NAMALWA (cell line): ENCODE results near the gene RPS21.
"Not testable (repeated sequence)": the region's sequence is repeated elsewhere in the genome, so short reads cannot be mapped to it uniquely, and the experiment has no call there.

Experiments used
- DNase-seq: peaks from one replicate; pipeline ENCODE4 v3.0.0-alpha.2; 2015; ENCODE audit warnings: low spot score

RPS21 gene

GRCh38 chr20:62365814-62366369 is 21.0 kb upstream of the RPS21 start:
- DNase-seq: no peak

DNA sequence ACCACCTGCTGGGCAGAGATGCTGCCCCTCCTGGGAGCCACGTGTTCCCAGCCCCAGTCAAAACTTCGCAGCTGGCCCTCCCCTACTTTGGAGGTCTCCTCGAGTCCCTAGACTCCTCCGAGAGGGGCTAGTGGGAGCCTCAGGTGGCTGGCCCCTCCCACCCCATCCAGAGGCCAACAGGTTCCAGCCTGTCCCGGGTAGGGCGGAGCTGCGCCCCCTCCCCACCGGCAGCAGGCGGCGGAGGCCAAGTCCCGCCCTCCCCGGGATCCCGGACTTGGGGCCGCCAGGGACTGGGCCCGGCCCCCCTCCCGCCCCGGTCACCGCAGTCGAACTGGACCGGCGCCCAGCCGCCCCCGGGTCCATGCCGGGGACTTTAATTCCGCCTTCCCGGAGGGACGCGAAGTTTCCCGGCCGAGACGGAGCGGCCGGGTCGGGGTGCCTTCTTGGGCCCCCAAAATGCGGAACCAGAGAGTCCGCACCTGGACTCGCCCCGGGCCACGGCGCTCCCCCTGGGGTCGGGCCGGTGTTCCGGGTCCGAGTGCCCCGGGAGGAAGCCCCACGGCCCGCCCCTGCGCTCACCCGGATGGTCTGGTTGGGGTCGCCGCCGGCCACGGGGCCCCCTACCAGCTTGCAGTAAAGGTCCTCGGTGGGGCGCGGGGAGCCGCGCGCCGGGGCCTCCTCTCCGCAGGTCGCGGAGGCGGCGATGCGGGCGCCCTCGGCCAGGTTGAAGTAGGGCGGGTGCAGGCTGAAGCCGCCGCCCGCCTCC is 20.4 kb upstream of the RPS21 start:
- DNase-seq: no peak

- DNase-seq: no peak
Measured at GRCh38 chr20:62367136-62367632, 19.7 kb upstream of the RPS21 start, which contains the start of gene LAMA5. Gene LAMA5, minus strand, starts transcription at chr20:62367312. Its CDS starts 67 bp downstream, at chr20:62367245.

GRCh38 chr20:62367633-62368391 is 19.1 kb upstream of the RPS21 start:
- DNase-seq: peak; percentile 63

DNA sequence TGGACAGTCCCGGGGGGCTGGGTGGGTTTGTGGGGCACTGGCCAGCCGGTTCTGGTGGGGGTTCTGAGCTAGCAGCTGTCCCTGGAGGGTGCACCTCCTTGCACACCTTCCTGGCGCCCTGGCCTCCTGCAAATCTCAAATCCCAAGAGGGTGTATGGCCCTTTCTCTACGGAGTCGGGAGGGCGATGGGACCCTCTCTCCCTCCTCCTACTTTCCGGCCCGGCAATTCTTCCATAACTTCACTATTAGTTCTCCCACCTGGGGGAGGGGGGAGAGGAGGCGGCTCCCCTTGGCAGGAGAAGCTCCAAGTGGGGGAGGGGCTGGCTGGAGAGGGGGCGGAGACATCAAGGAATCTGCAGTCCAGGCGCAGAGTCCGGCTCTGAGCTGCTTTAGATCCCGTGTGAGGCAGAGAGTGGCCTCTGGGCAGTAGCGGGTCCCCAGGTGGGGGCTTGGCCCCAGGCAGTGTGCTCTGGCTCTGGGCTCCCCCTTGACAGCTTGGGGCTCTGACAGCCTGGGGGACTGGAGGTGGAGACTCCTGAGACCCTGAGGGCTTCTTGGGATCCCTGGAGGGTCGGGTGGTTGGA is 18.4 kb upstream of the RPS21 start:
- DNase-seq: no peak

- no peak for DNase-seq
Measured at GRCh38 chr20:62368976-62369814, 17.7 kb upstream of the RPS21 start.

- DNase-seq: no peak
Measured at GRCh38 chr20:62369815-62370114, 17.1 kb upstream of the RPS21 start.

DNA sequence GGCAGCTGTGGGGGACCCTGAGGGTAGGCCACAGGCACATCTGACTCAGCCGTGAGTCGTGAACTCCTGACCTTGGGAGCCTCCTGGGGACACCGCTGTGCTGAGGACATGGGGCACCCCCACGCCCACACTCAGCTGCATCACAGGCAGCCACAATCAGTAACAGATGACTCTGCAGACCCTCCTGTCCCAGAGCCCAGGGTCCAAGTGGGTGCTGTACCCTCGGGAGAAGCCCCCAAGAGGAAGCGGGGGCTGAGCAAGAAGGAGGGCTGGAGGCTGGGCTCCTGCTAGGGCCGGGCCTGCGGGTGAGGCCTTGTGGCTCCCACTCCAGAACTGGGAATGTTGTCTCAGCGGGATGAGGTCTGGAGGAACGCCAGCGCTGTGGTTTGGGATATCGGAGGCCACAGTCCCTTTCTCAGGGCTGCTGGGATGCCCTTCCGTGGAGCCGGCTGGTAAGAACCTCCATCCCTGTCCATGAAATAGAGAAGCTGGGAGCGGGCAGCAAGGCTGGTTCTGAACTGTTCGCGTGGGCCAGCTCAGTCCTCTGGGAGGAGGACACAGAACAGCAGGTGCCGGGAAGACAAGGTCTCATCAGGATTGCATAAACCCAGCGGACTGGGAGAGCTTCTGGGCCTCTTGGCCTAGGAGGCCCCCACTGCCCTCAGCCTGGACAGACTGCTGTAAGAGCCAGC is 16.6 kb upstream of the RPS21 start:
- DNase-seq: no peak

GRCh38 chr20:62370807-62371587 is 15.9 kb upstream of the RPS21 start:
- DNase-seq: peak; percentile 12

DNA sequence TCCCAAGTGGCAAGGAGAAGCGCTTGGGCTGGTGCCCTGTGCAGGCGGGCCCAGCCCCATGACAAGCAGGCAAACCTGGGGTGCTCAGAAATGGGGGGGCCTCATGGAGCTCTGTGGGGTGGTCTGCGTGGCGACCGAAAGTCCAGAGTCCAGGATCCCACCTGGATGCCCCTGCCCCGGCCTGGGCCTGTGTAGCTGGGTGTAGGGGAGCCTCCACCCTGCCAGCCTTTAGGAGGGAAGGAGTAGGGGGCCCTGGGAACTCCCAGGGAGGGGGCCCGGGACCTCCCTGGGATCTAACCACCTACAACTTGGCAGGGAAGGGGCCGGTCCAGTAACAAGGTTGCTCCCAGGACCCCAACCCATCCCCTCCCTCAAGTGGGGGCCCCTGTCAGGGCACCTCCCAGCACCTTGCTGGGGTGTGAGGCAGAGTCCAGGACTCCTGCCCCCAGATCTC is 15.3 kb upstream of the RPS21 start:
- DNase-seq: no peak

DNA sequence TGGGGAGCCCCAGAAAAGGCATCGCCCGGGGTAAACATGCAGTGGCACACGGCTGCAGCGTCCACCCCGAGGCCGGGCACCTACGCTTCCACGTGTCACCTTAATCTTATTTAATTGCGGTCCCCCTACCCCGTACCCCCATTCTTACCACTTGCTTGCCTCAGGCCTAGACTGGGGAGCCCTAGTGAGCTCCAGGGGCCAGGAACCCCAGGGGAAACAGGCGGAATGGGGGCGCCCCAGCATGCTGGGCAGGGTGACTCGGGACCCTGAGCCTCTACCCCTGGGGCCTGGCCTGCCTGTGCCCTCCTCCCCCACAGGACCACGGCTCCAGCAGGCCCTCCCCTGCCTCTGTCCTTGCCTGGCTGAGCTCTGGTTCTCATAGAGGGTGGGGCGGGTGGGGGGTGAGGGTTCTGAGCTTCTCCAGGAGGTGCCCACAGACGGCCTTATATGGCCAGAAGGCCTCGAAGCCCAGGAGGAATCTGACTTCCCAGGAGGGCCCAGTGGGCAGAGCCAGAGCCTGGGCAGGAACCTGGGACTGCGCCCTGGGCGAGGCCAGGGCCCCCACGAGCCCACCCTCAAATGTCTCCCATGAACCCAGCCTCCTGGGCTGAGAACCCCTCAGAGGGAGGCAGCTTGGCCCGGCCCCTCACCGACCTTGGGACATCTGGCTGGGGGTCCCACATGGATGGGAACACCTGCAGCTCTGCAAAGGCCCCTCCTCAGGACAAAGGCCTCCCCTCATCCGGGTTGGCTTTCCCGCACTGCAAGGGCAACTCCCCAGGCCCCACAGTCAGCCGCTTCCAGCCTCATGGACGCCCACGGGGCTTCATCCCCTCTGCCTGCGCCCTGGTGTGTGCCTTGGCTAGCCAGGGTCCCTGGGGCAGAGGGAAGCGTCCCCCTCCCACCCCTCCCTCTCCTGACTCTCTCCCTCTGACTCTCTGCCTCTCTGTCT is 14.6 kb upstream of the RPS21 start:
- DNase-seq: no peak

- not testable (repeated sequence) for DNase-seq
Measured at GRCh38 chr20:62373631-62374179, 13.2 kb upstream of the RPS21 start.

- DNase-seq: no peak
Measured at GRCh38 chr20:62374331-62375152, 12.4 kb upstream of the RPS21 start.

GRCh38 chr20:62376112-62377063 is 10.5 kb upstream of the RPS21 start:
- DNase-seq: no peak

DNA sequence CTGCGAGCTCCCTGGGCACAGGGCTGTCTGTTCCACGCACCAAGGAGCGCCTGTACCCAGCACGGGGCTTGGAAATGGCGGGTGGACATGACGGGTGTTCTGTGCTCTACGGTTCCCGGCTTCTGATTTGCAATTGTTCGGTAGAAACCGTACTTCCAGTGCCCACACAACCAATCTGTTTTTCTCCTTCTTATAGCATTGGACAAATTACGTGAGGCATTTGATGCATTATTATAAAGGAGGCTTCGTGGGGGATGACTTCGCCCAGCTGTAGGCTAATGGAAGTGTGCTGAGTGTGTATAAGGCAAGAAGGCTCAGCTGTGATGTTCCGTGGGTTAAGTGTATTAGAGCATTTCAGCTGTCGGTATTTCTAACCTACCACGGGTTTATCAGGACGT is 9.8 kb upstream of the RPS21 start:
- no peak for DNase-seq

DNA sequence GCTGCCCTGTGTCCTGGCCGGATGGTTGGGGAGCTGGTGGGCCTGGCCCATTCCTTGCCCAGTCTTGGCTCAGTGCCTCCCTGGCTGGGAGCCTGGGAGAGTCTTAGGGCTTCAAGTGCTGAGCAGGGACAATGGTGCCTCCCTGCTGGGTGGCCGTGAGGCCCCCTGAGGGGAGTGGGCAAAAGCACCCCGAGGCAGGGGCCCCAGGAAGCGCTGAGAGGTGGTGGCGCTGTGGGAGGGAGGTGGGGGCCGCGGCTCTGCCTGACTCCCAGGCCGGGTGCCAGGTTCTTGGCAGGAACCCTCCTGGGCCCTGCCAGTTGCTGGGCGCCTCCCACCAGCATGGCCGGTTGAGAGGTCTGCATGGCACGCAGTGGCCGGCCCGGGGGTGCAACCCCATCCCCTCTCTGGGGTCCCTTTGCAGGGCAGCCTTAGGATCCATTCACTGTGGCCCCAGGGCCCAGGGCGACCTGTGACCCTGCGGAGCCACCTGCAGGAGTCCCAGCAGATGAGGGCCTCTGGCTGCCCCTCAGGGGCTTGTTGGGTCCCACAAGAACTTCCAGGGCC is 9.2 kb upstream of the RPS21 start:
- no peak for DNase-seq
